NCI-H460 (cell line): ENCODE results near the gene NFIA. TPM values are rescaled to one million over a fixed set of nuclear protein-coding genes. Genes with fewer than 3 reads are reported as not detected.

Experiments
- DNase-seq: peaks from one replicate; pipeline ENCODE4 v3.0.0-alpha.2; 2016; ENCODE audit warnings: low read depth; ENCODE audit errors: extremely low read depth
- total RNA-seq: library from RNA; depleted of rRNA; stranded (reverse); fragments of >200 nt; shearing (Covaris generic); gene quantifications from 2 replicates; pipeline ENCODE4 v1.2.3, GENCODE V29; 2014

NFIA gene
- total RNA-seq, 1 experiment from 2014 or later, result 16.9 TPM

DNA sequence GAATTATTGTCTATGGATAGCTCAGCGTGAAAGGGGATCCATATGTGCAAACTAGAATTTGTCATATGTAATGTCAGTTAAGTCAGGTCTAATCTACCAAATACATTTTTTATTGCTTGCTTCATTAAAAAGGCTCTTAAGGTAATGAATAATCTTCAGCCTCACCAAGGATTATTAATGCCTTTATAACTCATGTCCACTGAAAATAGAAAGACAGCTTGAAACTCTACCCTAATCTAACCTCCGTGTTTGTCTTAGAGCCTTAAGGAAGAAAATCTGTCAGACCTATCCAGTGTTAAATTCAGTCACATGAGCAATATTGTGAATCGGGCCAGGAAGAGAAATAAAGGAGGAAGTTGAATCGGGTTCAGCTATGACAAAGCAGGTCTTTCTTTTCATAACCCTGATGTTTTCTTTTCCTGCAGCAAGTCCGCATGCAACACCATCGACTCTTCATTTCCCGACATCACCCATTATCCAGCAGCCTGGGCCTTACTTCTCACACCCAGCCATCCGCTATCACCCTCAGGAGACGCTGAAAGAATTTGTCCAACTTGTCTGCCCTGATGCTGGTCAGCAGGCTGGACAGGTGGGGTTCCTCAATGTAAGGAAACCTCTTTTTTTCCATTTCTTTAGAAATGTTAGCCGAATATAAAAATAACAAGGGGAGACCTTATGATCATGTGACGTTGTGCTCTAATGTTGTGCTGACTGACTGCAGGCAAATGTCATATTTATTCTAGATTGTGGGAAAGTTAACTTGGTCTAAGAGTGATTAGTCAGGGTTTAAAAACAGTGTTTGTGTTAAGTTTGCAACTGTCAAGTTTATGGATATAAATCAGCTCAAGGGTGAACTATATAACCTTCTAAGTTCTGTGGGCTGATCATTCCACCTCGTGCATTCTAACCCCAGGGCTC is 321.6 kb downstream of the NFIA start:
- no peak for DNase-seq

DNA sequence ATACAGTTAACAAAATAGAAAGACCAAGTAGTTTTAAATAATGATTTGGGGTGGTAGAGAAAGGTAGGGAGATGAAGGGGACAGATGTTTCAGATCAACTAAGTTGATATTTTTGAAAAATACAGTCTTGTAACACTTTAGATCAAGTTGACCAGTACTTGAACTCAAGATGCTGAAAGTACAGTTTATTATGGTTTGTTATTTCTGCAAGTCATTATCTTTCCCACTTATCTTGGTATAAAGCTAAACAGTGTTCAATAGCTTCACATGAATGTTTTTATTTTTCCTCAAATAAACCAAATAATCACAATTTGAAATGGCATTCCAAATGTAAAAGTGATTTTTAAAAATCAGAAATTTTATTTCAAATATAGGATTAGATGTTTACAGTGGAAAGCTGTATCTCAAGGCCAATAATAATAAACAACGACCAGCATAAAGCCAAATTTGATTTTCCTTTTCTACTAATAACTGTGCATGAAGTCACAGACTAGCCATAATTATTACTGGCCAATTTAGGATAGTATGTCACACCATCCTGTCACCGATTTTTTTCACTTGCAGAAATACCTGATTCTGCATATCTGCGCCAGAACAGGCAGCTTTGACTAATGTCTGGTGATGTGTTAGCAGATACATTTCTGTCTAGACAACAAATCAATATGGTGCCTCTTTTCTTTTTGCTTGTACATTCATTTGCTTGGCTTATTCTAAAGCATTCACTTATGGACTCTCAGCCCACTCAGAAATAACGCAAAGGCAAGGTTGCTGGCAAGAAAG is 322.4 kb downstream of the NFIA start:
- no peak for DNase-seq

DNA sequence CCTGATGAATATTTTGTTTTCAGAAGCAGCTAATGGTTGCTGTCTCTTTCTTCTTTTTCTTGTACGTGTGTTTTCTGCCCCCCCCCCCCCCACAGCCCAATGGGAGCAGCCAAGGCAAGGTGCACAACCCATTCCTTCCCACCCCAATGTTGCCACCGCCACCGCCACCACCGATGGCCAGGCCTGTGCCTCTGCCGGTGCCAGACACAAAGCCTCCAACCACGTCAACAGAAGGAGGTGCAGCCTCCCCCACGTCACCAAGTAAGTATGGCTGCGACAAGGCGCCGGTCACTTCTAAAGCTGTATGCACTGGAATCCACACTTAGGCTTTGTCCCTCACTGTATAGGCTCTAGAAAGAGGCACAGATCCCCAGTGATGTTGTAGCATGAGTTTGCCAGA is 324.1 kb downstream of the NFIA start:
- no peak for DNase-seq

DNA sequence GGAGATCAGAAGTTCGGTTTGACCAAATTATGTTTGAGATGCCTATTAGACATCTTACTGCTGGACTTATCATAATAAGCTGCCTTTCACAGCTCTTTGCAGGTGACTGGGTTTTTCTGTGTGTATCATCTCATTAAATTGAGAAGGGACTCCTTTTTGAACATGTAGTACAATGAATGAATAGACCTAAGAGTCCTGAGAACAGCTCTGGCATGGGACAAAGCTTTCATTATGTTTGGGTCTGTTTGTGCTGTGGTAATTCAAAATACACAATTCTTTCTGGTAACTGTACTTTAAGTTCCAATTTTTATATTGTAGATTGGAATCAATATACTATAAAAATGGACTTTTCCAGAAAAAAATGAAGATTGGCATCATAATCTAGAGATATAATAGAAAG is 330.2 kb downstream of the NFIA start:
- no peak for DNase-seq

DNA sequence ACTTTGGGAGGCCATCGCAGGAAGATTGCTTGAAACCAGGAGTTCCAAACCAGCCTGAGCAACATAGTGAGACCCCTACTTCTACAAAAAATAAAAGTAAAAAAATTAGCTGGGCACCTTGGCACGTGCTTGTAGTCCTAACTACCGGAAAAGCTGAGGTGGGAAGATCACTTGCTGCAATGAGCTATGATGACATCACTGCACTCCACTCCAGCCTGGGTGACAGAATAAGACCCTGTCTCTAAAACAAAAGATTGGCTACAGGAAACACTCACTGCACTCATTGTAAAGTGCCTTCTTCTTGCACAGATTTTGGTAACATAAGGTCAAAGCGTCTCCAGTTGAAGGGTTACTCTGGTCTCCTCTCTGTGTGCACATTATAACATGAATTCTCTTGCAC is 336.8 kb downstream of the NFIA start:
- no peak for DNase-seq

DNA sequence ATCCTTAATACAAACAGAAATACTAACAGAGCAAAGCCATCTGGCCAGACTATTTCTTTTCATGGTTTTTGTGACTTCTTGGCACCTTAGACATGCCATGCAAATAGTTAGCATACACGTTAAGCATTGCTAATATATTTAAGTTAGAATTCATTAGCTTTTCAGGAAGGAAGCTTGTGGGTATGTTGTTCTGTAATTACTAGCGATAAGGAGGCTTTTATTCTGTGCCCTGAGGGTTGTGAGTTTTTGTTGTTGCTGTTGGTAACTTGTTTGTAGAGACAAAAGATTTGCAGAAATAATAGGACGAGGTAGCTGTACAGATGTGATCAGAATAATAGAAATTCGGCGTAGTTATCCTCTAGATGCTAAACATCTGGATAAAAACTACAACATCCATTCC is 337.3 kb downstream of the NFIA start:
- no peak for DNase-seq

DNA sequence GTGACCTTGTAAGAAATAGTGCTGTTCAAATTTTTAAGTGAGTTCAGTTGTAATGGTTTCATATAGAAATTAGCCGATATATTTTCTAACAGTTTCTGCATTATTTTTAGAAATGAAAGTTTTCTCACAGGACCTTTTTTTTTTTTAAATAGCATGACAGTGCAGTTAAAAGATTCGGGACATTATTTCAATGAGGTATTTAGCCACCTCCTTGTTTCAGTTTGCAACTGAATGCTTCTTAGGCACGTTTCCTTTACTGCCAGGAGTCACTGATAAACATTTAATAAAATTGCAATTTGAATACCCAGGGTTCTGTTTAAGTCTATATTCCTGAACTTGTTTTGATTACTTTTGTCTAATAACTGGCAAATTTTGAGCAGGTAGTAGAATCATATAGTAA is 337.9 kb downstream of the NFIA start:
- no peak for DNase-seq

DNA sequence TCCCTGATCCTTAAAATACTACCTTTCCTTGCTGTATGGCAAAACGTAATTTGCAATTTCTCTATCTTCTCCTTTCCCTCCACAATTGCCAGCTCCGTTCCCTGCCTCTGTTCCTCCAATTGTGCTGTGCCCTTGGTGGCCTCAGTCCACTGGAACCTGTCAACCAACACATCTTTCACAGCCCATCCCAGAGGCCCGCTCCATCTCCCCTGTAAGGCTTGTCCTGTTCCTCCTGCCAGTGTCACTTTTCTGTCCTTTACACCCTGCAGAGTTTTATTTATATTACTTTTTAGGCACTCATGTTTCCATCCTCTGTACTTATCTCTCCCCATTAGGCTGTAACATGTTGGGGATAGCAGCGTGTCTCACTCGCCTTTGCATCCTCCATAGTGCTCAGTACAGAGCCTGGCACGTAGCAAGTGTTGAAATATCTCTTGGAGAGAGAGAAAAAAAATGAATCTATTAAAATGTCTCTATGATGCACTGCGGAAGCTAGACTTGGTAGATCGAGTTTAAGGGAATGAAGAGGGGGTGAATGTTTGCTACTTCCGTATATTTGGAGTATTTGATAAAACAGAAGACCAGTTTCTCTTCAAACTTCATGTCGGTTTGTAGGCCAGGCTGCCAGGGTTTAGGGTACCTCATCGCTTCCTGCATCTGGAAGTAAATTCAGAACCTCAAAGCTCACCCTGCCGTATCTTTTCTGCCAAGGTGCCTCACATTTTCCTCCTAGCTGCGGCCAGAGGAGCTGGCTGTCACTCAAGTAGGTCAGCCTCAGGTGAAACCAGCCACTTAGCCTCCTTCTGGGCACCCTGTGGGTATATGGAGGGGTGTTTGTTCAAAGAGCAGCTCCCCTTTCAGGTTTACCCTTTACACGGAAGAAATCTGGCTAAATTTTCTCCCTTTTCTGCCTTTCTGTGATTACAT is 338.8 kb downstream of the NFIA start:
- DNase-seq, result no peak

DNA sequence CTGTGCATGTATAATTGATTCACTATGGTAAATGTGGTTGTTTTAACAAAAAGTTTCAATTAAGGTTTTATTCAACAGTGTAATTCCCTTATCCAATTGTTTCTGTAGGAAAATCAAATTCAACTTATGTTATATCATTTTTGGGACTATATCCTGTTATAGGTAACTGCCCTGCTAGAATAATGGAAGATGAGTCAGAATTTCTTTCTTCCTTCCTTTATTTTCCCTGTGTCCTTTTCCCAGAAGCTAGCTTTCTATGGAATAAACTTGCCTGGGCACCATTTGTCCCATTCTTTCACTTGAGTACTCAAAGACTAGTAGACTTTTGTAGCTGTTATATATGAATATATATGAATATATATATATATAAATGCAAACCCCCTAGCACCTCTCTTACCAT is 341.3 kb downstream of the NFIA start:
- DNase-seq, result no peak

DNA sequence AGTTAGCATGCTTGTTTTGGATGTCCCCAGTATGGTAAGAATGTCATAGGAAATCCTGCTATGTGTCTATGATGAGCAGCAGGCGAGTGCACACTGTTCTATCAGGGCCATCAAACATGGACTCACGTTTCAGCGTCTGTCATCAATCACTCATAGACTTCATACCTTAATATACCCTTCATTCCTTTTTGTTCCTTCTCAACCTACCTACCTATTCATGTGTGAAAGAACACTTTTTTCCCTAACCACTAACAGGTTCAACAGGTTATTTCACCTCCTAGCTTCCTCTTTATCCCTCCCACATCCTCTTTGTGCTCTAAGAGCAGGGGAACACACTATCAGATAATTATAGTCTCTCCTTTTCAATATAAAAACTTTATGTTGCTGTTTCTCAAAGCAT is 342.0 kb downstream of the NFIA start:
- DNase-seq, result no peak

DNA sequence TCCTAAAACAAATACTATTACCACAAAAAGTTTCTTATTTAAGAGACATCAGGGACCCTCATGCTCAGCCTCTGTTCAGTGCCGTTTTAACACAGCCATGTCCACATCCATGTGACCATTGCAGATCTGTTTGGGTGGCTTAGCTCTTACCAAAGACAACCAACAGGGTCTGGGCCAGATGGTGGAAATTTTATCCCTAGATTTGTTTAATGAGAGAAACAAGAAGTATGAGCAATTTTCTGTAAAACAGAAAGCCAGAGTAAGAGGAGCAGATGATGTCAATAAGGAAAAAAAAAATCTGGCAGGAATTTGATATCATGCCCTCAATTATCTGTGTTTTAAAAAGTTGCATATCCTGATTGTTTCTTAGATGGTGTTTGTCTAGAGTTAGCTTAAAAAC is 342.7 kb downstream of the NFIA start:
- DNase-seq, result no peak

DNA sequence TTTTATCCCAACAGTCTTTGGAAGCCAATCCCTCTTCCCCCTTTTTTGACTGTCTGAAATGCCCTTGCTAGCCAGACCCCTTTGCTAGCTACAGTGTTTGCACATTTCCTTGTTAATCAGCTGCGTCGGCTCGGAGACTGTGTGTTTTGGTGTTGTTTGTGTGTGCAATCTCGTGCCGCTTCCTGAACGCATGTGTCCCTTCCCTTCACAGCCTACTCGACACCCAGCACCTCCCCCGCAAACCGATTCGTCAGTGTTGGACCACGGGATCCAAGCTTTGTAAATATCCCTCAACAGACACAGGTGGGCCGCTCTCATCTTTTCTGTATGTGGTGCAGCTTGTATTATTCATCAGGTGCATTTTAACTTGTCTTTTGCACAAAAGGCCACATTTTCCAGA is 343.9 kb downstream of the NFIA start:
- no peak for DNase-seq

DNA sequence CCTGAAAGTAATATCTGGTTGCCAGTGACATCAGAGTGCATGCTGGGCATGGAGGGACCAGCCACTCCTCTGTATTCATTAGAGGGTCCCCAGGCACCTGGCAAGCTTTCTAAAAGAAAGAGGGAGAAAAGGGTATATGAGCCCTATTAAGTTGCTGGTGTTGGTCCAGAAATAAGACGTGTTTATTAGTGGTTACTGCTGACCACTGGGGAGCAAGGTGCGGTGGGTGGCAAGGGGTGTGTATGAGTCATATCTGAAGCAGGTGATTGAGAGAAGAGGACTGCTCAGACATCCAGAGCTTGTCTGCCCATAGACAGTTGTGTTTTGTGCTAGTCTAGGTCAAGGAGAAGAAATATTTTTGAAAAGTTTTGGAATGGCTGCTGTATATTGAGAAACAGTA is 344.5 kb downstream of the NFIA start:
- no peak for DNase-seq

DNA sequence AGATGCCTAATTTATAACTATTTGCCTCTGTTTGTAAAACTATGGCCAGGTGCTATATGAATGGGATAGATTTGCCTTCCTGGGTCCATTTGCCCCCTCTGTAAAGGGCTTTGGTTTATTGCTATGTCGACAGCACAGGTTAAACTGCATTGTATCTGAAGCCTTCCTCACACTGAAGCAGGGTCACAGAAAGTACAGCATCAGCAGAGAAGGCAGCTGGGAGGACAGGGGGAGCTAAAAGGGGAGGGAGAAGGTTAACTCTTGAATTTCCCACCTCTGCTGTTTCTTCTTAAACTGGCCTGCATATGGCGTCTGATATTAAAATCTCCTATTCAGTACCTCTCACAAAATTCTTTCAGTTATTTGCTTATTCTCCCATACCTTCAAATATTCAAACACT is 345.1 kb downstream of the NFIA start:
- no peak for DNase-seq

DNA sequence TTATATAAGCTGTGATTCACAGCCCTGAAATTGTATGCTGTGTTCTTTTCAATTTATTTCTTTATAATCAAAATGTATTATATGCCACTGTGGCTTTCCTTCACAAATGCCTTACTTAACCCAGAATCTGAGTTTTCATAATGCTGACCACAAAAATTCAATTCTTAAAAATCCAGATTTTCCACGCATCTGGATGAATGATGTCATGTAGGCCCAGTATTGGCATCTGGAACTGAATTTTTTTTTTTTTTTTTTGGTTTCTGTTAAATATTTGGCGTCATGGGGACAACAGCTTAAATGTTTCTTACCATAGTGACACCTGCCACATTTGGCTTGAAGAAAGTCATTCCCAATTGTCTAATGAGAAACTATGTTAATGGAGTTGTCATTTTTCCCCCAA is 345.8 kb downstream of the NFIA start:
- DNase-seq, result no peak

DNA sequence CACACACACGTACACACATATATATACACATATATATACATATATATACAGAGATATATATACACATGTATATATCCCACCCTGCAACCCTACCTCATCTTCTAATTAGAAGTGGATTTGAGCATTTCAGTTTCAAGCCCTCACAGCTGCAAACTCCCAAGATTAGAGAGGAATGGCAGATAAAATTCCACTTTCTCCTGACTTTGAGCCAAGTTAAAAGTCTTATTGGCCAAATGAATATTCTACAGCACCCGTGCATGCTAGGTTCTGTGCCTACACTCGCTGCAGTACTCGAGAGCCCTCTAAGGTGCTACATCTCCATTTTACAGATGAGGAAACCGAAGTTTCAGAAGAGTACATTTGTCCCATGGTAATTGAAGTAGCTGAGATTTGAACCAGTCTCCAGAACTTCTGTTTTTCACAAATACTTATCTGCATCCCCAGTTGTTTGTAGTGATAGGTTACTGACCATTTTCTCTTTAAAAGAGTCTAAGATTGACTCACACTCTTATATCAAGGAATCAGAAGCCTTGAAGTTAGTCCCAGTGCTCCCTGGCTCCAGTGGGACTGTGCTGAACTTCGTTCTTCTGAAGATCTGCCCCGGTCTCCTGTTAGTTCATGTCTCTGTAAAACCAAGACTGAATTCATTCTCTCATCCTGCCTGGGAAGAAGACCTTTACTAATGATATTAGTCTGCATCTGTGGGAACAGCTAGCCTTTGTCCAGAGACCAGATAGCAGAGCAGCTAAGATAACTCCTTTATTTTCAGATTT is 350.4 kb downstream of the NFIA start:
- no peak for DNase-seq

DNA sequence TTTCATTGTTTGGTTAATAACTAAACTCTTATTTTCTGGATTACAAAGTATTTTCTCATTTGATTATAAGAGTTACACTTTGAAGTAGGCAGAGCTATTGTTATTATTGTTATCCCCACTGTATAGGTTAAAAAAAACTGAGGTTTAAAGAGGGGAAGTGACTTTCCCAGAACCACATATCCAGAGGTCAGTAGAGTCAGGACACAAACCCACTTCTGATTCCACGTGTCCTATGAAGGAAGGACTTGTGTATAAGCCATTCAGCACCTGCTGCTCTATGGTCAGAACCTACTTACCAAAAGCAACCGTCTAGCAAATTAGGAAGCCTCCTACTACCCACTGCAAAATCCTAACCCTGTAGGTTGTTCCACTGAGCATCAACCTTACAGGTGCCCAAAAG is 351.3 kb downstream of the NFIA start:
- DNase-seq, result no peak

DNA sequence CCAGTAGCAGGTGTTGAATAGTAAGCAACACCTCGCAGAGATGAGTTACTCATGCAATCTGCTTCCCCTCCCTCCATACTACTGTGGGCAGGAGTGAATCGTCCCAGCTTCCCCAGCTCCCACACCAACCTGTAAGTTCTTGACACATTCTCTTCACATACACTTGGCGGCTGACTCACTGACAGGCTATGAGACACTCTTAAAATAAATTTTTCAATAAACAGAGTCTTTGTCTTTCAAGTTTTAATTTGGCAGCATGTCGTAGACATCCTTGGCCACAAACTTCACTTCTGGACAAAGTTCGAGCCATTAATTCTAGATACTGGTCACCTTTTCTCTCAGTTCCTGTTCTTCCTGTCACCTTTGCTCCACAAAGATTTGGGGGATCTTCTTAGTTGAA is 351.9 kb downstream of the NFIA start:
- peak; percentile 53 for DNase-seq

DNA sequence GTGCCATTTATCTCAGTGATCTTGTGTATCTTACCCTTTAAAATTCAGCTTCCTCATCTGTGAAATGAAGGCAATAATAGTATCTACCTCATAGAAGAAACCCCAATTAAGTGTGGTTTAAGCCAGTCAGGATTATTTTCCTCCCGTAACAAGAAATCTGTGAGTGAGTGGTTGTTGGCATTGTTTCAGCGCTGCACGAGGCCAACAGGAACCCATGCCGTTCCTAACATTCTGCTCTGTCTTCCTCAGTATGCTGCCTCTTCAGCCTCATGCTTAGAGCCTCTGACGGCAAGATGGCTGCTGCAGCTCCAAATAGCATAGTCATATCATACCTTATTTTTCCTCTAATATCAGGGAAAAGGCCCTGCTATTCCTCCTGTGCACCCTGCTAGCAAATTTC is 352.9 kb downstream of the NFIA start:
- no peak for DNase-seq

DNA sequence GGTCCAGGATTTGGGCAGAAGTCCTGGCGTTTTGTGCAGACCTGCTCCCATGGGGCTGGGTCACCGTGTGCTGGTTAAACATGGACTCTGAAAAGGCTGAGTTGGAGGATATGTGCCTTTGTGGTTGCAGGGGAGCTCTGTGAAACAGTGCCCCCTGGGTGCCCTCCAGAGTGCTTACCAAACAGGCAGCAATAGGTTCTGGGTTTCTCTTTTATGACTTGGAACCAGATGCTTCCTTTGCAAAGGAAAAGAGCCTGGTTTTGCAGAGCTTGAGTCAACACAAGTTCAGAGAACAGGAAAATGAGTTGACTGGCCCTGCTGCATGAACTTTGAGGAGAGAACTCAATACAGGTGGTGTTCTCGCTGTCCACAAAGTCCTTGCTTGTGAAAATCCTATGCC is 353.7 kb downstream of the NFIA start:
- DNase-seq, result no peak
